HG03457 (cell line): ENCODE results near the gene RBBP8NL.
"Not testable (repeated sequence)": the region's sequence is repeated elsewhere in the genome, so short reads cannot be mapped to it uniquely, and the experiment has no call there.

ENCODE experiments used
- ATAC-seq: cut with Tn5 transposase; IDR thresholded peaks from one replicate; pipeline ENCODE4 v1.9.1; 2021; ENCODE audit warnings: moderate number of reproducible peaks; ENCODE audit not compliant: unreplicated experiment

RBBP8NL gene

DNA sequence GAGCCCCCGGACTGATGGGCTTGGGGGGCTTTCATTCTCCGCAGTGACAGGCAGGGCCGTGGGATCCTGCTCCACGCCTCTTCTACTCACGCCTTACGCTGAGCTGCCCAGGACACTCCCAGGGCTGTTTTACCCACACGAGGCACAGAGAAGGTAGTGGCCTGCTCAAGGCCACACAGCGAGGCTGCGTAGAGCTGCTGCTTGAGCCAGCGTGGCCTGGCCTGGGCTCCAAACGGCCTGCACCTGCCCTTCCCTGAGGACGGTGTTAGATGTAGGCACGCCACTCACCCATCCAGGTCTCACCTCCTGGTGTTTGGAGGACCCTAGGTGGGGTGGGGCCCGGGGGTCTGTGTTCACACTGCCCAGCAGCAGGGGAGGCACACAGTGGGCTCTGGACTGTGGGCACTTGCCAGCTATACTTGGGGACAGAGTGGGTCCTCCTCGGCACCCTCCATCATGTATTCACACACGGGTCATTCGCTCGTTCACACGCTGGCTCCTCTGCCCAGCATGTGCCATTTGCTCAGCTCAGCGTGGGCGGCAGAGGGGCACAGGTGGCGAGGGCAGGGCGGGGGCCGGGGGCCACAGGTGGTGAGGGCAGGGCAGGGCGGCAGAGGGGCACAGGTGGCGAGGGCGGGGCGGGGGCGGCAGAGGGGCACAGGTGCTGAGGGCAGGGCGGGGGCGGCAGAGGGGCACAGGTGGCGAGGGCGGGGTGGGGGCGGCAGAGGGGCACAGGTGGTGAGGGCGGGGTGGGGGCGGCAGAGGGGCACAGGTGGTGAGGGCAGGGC lies 18.4 kb upstream of the RBBP8NL start:
- no peak for ATAC-seq

GRCh38 chr20:62444286-62444685 lies 16.9 kb upstream of the RBBP8NL start:
- ATAC-seq: no peak

DNA sequence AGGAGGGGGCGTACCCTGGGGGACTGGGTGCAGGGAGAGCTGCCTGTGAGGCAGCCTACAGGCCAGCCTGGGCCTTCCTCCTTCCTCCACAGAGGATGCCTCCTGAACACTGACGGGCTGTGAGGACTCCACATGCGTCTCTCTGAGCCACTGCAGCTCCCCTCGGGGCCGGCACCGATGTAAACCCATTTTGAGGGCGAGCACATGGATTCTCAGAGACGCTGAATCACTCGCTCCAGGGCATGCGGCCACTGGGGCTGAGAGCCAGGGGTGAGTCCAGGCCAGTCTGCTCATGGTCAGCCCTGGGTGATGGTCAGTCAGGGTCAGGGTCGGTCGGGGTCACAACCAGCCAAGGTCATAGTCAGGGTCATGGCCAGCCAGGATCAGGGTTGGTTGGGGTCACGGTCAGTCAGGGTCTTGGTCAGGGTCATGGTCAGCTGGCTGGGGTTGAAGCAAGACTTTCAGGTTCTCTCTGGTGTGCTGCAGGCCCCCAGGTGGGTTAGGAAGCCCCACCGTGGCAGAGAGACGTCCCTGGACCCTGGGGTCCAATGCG lies 14.7 kb upstream of the RBBP8NL start:
- ATAC-seq: no peak

- ATAC-seq: no peak
Observed at GRCh38 chr20:62439218-62439617, 11.9 kb upstream of the RBBP8NL start.

DNA sequence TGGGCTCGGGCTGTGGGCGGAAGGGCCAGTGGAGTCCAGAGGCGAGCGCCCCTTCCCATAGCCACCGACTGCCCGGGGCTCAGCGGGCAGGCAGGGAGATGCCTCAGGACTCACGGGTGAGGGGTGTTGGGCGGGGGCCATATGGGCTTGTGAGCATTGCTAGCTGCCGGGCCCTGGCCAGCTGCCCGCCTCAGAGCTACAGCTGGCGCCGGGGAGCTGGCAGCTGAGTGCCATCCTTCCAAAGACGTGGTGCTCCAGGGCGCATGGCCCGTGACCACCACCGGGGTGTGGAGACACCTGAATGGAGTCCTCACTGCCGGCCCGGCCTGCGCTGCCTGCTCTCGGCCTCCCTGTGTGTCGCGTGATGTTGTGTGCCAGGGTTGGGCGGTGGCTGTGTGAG lies 10.6 kb upstream of the RBBP8NL start:
- ATAC-seq: no peak

GRCh38 chr20:62437496-62437895 lies 10.2 kb upstream of the RBBP8NL start:
- no peak for ATAC-seq

GRCh38 chr20:62436692-62437091 lies 9.4 kb upstream of the RBBP8NL start:
- ATAC-seq: no peak

- no peak for ATAC-seq
Observed at GRCh38 chr20:62433658-62434497, 6.5 kb upstream of the RBBP8NL start.

GRCh38 chr20:62430866-62431447 lies 3.6 kb upstream of the RBBP8NL start:
- no peak for ATAC-seq

GRCh38 chr20:62430311-62430853 lies 3.0 kb upstream of the RBBP8NL start:
- ATAC-seq: no peak

DNA sequence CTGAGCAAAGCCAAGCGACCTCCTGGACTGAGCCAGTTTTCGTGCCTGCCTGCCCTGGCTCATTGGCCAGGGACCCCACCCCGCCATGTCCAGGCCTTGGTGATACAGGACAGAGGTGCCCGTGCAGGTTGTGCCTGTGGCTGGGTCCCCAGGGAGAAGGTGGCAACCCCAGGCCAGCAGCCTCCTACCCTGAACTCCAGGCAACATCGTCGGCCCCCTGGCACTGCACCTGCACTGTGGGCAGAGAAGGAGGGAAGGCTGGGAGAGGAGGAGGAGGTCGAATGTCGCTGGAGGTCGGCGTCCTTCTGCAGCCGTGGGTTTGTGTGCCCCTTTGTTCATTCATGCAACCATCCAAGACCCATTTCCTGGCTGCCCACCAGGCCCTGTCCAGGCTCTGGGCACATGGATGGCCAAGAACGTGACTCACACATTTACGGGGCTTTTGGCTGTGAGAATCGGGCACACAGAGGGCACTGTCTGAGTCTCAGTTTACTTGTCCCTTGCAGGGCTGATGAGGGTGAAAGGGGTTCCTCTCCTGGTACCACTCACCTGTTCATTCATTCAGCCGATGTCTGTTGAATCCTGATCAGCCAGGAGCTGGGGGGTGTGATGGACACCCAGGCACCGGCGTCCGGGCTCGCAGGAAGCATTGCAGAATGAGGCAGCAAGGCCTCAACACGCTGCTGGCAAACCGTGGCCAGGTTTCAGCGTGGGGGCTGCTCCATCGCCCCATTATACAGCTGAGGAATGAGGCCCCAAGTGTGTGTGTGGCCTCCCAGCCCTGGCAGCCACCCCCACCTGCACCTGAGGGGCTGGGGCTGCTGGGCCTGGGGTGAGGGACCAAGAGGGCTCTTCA lies 2.3 kb upstream of the RBBP8NL start:
- no peak for ATAC-seq

DNA sequence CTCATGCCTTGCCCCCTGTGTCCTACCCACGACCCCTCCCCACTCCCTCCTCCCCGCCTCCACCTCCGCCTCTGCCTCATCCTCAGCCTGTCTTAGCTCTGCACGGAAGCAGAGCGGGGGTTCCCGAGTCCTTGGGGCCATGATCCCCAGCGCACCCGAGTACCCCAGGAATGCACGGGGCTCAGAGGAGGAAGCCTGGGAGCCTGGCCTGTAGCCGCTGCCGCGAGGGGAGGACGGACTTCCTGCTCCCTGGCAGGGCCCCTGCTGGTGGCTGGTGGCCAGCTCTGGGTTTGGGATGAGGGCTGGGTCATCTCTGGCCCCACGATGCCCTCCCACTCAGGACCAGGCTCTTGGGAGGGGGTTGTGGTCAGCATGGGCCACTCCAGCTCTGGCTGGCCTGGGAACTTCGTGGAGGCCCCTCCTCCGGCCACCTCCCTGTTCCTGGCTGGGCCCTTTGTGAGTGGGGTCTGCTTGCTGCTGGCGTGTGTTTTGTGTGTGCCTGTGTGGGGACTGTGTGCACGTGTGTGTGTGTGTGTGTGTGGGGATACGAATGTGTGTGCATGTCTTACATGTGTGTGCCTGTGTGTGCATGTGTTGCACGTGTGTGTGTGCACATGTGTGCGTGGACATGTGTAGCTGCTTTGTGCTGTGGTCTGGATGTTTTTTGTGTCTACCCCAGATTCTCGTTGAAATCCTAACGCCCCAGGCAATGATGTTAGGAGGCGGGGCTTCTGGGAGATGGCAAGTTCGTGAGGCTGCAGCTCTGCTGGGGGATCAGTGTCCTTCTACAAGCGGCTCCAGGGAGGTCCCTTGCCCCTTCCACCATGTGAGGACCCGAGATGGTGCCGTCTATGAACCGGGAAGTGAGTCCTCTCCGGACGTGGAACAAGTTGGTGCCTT lies 1.3 kb upstream of the RBBP8NL start:
- no peak for ATAC-seq

GRCh38 chr20:62428002-62428372 lies 648 bp upstream of the RBBP8NL start:
- no peak for ATAC-seq

DNA sequence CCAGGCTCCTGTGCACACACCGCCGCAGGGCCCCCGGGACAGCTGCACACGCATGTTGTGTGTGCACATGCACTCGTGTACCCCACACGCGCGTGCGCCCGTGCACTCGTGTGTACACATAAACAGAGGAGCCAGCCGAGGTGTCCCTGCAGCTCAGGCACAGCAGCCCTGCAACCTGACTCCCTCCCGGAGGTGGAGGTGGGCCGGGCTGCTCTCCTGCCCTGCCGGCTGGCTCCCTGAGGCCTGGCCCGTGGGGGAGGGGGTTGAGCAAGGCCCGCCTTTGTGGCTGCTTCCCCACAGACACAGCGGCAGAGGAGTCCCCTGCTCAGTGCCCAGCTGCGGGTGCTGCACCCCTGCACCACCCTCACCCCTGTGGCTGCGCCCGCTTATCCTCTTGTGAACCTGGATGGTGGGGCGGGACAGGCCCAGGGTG lies 624 bp downstream of the RBBP8NL start:
- no peak for ATAC-seq

DNA sequence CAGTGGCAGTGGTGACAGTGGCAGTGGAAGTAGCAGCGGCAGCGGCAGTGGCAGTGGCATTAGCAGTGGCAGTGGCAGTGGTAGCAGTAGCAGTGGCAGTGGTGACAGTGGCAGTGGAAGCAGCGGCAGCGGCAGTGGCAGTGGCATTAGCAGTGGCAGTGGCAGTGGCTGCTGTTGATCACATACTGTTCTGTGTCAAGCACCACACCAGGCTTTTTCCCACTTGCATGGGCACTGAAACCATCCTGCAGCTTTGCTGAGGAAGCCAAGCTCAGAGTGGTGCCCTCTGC lies 1.3 kb downstream of the RBBP8NL start:
- not testable (repeated sequence) for ATAC-seq

DNA sequence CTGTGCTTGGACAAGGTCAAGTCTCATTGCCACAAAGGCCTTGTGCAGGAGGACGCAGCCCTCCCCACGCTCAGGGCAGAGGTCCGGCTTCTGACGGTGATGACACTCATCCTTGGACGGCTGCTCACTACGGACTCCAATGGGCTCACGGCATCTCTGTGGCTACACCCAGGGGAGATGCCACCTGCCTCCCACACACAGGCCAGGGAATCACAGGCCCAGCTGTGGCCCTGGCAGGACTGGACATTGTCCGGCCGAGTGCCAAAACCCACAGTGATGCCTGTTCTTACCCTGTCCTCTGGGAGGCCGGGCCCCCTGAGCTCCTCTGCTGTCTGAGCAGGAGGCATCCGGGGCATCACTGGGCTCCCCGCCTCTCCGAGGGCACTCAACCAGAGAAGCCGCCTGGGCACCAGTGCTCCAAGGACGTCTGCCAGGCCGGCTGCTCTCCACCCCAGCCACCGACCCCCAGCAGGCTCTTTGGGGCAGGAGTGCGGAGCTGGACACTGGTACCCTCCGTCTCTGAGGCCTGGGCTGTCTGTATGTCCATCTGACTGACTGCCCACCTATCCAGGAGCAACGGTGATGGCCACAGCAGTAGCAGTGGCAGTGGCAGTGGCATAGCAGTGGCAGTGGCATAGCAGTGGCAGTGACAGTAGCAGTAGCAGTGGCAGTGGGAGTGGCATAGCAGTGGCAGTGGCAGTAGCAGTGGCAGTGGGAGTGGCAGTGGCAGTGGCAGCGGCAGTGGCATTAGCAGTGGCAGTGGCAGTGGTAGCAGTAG lies 1.9 kb downstream of the RBBP8NL start:
- no peak for ATAC-seq

GRCh38 chr20:62424249-62425107 lies 2.9 kb downstream of the RBBP8NL start:
- ATAC-seq: no peak

GRCh38 chr20:62423326-62423706 lies 4.0 kb downstream of the RBBP8NL start:
- no peak for ATAC-seq
